MM.1S (cell line): Measurements from ENCODE around the gene CBFA2T3.

Experiments used
- DNase-seq: peaks from one replicate; pipeline ENCODE4 v3.0.0-alpha.2; 2015
- H2AFZ ChIP-seq: fragments of 300-600 bp; sonication (generic); 2 replicates; pipeline ENCODE4 v1.6.0; 2016; ENCODE audit warnings: antibody characterized with exemption, low read length
- H3F3A ChIP-seq: fragments of 300-600 bp; sonication (generic); 2 replicates; pipeline ENCODE4 v1.6.1; 2016; ENCODE audit warnings: mild to moderate bottlenecking, antibody characterized with exemption, low read length, moderate library complexity, mixed read lengths; ENCODE audit not compliant: insufficient read depth
- H3K27ac ChIP-seq: fragments of 300-600 bp; sonication (generic); 2 replicates; pipeline ENCODE4 v1.5.1; 2016; ENCODE audit warnings: mild to moderate bottlenecking, low read length
- H3K27me3 ChIP-seq: fragments of 300-600 bp; sonication (generic); replicated peaks from 2 replicates; pipeline ENCODE4 v1.6.0; 2016; ENCODE audit warnings: low read length; ENCODE audit not compliant: insufficient read depth
- H3K36me3 ChIP-seq: fragments of 300-600 bp; sonication (generic); replicated peaks from 2 replicates; pipeline ENCODE4 v1.6.1; 2016; ENCODE audit warnings: mild to moderate bottlenecking, low read length, mixed read lengths; ENCODE audit not compliant: insufficient read depth
- H3K4me1 ChIP-seq: fragments of 300-600 bp; sonication (generic); 2 replicates; pipeline ENCODE4 v1.6.1; 2016; ENCODE audit warnings: low read length, mixed read lengths
- H3K4me2 ChIP-seq: fragments of 300-600 bp; sonication (generic); 2 replicates; pipeline ENCODE4 v1.6.0; 2016; ENCODE audit warnings: low read depth, low read length
- H3K4me3 ChIP-seq: fragments of 300-600 bp; sonication (generic); 2 replicates; pipeline ENCODE4 v1.5.1; 2016; ENCODE audit warnings: low read length, mixed read lengths
- H3K79me2 ChIP-seq: fragments of 300-600 bp; sonication (generic); 2 replicates; pipeline ENCODE4 v1.6.1; 2016; ENCODE audit warnings: mixed run types, low read length, mixed read lengths
- H3K9ac ChIP-seq: fragments of 300-600 bp; sonication (generic); 2 replicates; pipeline ENCODE4 v1.6.1; 2016; ENCODE audit warnings: low read length, mixed read lengths
- H3K9me2 ChIP-seq: fragments of 300-600 bp; sonication (generic); replicated peaks from 2 replicates; pipeline ENCODE4 v1.6.1; 2016; ENCODE audit warnings: mild to moderate bottlenecking, low read length, mixed read lengths; ENCODE audit not compliant: insufficient read depth
- H3K9me3 ChIP-seq: fragments of 300-600 bp; sonication (generic); replicated peaks from 2 replicates; pipeline ENCODE4 v1.6.1; 2016; ENCODE audit warnings: mild to moderate bottlenecking, low read length, mixed read lengths; ENCODE audit not compliant: insufficient read depth
- H4K20me1 ChIP-seq: fragments of 300-600 bp; sonication (generic); 2 replicates; pipeline ENCODE4 v1.6.1; 2016; ENCODE audit warnings: mild to moderate bottlenecking, low read length, moderate library complexity, mixed read lengths; ENCODE audit not compliant: insufficient read depth
- EZH2 ChIP-seq: fragments of 300-600 bp; sonication (generic); optimal IDR thresholded peaks from 2 replicates; pipeline ENCODE3; 2017; ENCODE audit warnings: low read depth, mild to moderate bottlenecking, antibody characterized with exemption, low read length, mixed read lengths
- EZH2phosphoT487 ChIP-seq: fragments of 300-600 bp; sonication (generic); IDR thresholded peaks from 2 replicates; pipeline ENCODE4 v1.6.1; 2018; ENCODE audit warnings: antibody characterized with exemption, low read length
- TF ChIP-seq, protein P1 (sequence below): fragments of 300-600 bp; sonication (generic); IDR thresholded peaks from 2 replicates; pipeline ENCODE4 v1.5.1; 2016; ENCODE audit warnings: antibody characterized with exemption, low read length, mixed read lengths

Gene CBFA2T3

DNA sequence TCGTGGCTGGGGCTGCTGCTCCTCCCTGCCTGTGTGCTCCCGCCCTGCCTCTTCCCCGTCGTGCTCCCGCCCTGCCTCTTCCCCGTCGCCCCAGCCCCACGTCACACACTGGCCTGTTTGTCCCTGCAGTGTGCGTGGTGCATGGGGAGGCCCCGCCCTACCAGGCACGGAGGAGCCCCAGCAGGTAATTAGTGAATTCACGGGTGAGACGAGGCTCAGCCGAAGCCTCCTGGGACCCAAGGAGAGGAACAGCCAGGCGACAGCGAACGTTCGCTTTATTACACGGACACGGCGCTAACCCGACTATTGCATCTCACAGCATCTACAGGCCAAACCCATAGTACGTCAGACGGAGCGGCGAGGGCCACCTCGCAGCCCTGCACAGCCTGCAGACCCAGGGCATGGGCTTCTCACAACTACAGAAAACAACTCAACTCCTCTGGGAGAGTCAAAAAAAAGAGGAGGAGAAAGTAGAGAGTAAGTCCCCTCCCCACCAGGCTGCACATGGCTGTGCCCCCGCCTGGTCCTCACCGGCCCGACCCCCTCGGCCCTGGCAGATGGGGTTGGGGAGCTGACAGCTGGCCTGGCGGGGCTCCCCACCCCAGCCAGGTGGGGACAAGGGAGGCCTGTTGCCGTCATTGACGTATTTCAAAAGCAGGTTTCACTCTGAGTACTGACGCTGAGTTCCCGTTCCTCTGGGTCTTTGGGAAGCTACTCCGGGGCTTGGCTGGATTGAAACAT lies 106.2 kb downstream of the CBFA2T3 start:
- Histone ChIP-seq H3K9me2 (no peaks in the 10 kb centered on the region), H3K27ac (no peak overlapping the region), H3K9ac (no peak overlapping the region), H3K9me3 (no peaks in the 10 kb centered on the region), H4K20me1 (no peaks in the 10 kb centered on the region), H3K79me2 (no peaks in the 10 kb centered on the region), H3F3A (no peaks in the 10 kb centered on the region), H2AFZ (no peak overlapping the region), H3K36me3 (no peaks in the 10 kb centered on the region), H3K4me3 (no peak overlapping the region), H3K27me3 (no peaks in the 10 kb centered on the region; the same call in none of the 2 replicates), H3K4me1 (no peaks in the 10 kb centered on the region), H3K4me2 (no peak overlapping the region)
- no peak for DNase-seq
- TF ChIP-seq EZH2: no peak
- TF ChIP-seq, protein P1, sequence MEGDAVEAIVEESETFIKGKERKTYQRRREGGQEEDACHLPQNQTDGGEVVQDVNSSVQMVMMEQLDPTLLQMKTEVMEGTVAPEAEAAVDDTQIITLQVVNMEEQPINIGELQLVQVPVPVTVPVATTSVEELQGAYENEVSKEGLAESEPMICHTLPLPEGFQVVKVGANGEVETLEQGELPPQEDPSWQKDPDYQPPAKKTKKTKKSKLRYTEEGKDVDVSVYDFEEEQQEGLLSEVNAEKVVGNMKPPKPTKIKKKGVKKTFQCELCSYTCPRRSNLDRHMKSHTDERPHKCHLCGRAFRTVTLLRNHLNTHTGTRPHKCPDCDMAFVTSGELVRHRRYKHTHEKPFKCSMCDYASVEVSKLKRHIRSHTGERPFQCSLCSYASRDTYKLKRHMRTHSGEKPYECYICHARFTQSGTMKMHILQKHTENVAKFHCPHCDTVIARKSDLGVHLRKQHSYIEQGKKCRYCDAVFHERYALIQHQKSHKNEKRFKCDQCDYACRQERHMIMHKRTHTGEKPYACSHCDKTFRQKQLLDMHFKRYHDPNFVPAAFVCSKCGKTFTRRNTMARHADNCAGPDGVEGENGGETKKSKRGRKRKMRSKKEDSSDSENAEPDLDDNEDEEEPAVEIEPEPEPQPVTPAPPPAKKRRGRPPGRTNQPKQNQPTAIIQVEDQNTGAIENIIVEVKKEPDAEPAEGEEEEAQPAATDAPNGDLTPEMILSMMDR: no peak
- no peak for TF ChIP-seq EZH2phosphoT487

DNA sequence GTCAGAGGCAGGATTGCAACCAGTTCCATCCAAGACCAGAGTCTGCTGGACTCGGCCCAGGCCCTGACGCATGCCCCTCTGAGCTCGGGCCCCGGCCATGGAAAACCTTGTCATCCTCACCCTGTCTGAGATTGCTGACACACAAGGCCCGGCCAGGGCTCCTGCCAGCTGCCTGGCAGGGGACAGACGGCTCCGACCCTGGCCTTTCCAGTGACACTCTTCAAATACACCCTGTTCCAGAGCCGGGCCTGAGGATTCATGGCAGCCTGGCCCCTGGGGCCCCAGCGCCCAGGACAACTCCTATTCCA lies 107.4 kb downstream of the CBFA2T3 start:
- no peaks in the 10 kb centered on the region; the same call in none of the 2 replicates for H3K27me3 ChIP-seq
- H3K36me3 ChIP-seq: no peaks in the 10 kb centered on the region
- H3K4me2 ChIP-seq: no peak overlapping the region
- no peak for DNase-seq
- no peak overlapping the region for H2AFZ ChIP-seq
- H3K4me3 ChIP-seq: no peak overlapping the region
- H3K9me2 ChIP-seq: no peaks in the 10 kb centered on the region
- no peak overlapping the region for H3K9ac ChIP-seq
- TF ChIP-seq EZH2phosphoT487 (no peak), EZH2 (no peak)
- TF ChIP-seq, protein P1: no peak
- no peak overlapping the region for H3K27ac ChIP-seq
- no peaks in the 10 kb centered on the region for H3K9me3 ChIP-seq
- no peaks in the 10 kb centered on the region for H3K4me1 ChIP-seq
- H4K20me1 ChIP-seq: no peaks in the 10 kb centered on the region
- H3F3A ChIP-seq: no peaks in the 10 kb centered on the region
- no peaks in the 10 kb centered on the region for H3K79me2 ChIP-seq

DNA sequence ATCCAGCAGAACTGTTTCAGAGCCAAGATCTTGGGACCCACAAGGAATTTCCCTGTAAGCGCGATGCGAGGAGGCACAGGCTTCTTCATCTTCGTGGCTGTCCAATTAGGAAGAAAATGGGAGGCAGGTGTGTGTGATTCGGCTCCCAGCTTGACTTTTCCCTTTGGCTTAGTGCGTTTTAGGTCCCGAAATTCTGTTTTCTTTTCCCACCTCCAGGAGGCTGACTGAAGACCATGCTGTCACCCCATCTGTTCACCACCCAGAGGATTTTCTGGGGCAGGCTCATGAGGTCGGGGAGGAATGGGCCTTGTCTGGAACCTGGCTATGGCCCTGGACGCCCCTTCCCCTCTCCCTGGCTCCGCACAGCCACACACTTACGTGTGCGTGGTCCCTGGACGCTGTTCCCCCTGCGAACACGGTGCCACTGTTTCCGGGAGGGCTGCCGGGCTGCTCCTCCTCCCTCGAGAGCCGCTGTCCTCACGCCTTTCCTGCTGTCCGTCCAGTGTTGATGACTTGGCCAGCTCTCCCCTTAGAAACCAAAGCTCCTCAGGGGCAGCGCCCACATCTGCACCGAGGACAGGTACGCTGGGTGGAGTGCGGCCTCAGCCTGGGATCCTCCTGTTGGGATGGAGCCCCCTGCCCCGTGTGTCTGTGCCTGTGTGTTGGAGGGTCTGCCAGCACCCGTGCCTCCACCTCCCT lies 107.9 kb downstream of the CBFA2T3 start:
- no peaks in the 10 kb centered on the region for H3K9me3 ChIP-seq

More for the DNA sequence above, 107.9 kb downstream of the CBFA2T3 start:
- TF ChIP-seq EZH2phosphoT487 (no peak), EZH2 (no peak)
- TF ChIP-seq, protein P1: no peak
- Histone ChIP-seq H3F3A (no peaks in the 10 kb centered on the region), H3K27ac (no peak overlapping the region), H3K9me2 (no peaks in the 10 kb centered on the region), H3K79me2 (no peaks in the 10 kb centered on the region), H3K4me3 (no peak overlapping the region), H3K27me3 (no peaks in the 10 kb centered on the region; the same call in none of the 2 replicates), H3K4me2 (no peak overlapping the region), H3K36me3 (no peaks in the 10 kb centered on the region), H4K20me1 (no peaks in the 10 kb centered on the region), H3K4me1 (no peaks in the 10 kb centered on the region), H3K9ac (no peak overlapping the region), H2AFZ (no peak overlapping the region)
- DNase-seq: no peak
